Neural progenitor cell (in vitro differentiated cells): ENCODE data around the gene OR7G2.

Source experiments
- EZH2 ChIP-seq: fragments of 200-600 bp; sonication (generic); IDR thresholded peaks from 2 replicates; pipeline ENCODE4 v1.6.1; 2017; ENCODE audit warnings: antibody characterized with exemption, mild to moderate bottlenecking, moderate library complexity
- TF ChIP-seq, protein P1 (sequence below): fragments of 200-600 bp; sonication (generic); IDR thresholded peaks from 2 replicates; pipeline ENCODE4 v1.5.1; 2017; ENCODE audit warnings: antibody characterized with exemption, mild to moderate bottlenecking

DNA sequence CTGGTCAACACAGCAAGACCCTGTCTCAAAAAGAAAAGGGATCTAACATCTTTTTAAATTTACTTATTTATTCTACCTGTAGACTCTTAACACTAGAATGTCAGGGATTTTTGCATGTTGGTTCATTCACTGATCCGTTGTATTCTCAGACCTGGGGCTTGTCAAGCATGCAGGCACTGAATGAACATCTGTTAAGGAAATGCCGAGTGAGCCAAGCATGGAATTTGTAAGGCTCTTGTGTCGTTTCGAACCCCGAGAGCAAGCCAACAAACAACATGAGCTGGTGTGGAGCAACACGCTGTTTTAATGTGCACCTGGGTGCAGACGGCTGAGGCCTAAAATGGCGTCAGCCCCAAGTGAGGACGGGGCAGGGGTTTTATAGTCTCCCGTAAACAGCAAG, 30.4 kb downstream of the OR7G2 start:
- TF ChIP-seq, protein P1, sequence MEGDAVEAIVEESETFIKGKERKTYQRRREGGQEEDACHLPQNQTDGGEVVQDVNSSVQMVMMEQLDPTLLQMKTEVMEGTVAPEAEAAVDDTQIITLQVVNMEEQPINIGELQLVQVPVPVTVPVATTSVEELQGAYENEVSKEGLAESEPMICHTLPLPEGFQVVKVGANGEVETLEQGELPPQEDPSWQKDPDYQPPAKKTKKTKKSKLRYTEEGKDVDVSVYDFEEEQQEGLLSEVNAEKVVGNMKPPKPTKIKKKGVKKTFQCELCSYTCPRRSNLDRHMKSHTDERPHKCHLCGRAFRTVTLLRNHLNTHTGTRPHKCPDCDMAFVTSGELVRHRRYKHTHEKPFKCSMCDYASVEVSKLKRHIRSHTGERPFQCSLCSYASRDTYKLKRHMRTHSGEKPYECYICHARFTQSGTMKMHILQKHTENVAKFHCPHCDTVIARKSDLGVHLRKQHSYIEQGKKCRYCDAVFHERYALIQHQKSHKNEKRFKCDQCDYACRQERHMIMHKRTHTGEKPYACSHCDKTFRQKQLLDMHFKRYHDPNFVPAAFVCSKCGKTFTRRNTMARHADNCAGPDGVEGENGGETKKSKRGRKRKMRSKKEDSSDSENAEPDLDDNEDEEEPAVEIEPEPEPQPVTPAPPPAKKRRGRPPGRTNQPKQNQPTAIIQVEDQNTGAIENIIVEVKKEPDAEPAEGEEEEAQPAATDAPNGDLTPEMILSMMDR = no peak
- TF ChIP-seq EZH2 = no peak
